Stomach (tissue), 4 donors: ENCODE measurements around the gene DPF1.

Experiments used
- POLR2AphosphoS5 ChIP-seq, 3 donors: sonication (generic); formaldehyde crosslinking; IDR thresholded peaks; one replicate each; pipeline ENCODE4 v1.6.1; 2016; ENCODE audit warnings: antibody characterized with exemption in 3 of 3
- TF ChIP-seq, protein P1 (sequence below), 7 experiments: fragments of 450-650 bp in 4 of 7; fragments of 200-600 bp in 3 of 7; sonication (generic) in 3 of 7; IDR thresholded peaks; one replicate each; pipeline ENCODE4 v1.5.1; 2016 to 2019; ENCODE audit warnings: antibody characterized with exemption in 7 of 7, control low read depth in 2 of 7, mild to moderate bottlenecking in 1 of 7

DNA sequence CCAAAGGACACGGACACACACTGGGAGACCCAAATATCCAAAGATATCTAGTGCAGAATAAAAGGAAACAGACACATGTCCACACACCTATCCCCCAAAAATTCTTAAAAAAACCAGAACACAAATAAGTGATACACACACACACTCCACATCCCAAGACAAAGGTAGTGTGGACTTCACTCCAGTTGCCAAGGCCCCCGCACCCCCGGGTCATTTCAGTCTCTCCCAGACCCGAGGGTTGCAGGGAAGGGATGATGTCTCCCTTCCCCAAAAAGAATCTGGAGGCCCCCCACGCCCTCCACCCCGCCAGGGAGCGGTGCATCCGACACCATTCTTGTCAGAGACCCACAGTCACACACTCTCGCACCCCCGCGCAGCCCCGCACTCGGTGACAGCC, 407 bp downstream of the DPF1 start:
- TF ChIP-seq, protein P1, sequence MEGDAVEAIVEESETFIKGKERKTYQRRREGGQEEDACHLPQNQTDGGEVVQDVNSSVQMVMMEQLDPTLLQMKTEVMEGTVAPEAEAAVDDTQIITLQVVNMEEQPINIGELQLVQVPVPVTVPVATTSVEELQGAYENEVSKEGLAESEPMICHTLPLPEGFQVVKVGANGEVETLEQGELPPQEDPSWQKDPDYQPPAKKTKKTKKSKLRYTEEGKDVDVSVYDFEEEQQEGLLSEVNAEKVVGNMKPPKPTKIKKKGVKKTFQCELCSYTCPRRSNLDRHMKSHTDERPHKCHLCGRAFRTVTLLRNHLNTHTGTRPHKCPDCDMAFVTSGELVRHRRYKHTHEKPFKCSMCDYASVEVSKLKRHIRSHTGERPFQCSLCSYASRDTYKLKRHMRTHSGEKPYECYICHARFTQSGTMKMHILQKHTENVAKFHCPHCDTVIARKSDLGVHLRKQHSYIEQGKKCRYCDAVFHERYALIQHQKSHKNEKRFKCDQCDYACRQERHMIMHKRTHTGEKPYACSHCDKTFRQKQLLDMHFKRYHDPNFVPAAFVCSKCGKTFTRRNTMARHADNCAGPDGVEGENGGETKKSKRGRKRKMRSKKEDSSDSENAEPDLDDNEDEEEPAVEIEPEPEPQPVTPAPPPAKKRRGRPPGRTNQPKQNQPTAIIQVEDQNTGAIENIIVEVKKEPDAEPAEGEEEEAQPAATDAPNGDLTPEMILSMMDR (IDR thresholded peaks at IDR 0.05) = no peak
- TF ChIP-seq POLR2AphosphoS5 (IDR thresholded peaks at IDR 0.05) = no peak
